Left ventricle myocardium inferior (tissue), 1 donor: Measurements from ENCODE around the gene TCEAL4. TPM values are rescaled to one million over a fixed set of nuclear protein-coding genes. Genes with fewer than 3 reads are reported as not detected.

ENCODE experiments used
- DNase-seq: peaks from one replicate; pipeline ENCODE4 v3.0.0-alpha.2; 2020
- H3K27ac ChIP-seq: fragments of 200-600 bp; replicated peaks from 2 replicates; pipeline ENCODE4 v1.8.0; 2021
- H3K27me3 ChIP-seq: fragments of 200-600 bp; 2 replicates; pipeline ENCODE4 v1.8.0; 2021; ENCODE audit warnings: low read depth
- H3K36me3 ChIP-seq: fragments of 200-600 bp; 2 replicates; pipeline ENCODE4 v1.8.0; 2021
- H3K4me1 ChIP-seq: fragments of 200-600 bp; 2 replicates; pipeline ENCODE4 v1.8.0; 2021
- H3K4me3 ChIP-seq: fragments of 200-600 bp; 2 replicates; pipeline ENCODE4 v1.8.0; 2021; ENCODE audit warnings: mild to moderate bottlenecking, moderate library complexity
- H3K9me3 ChIP-seq: fragments of 200-600 bp; replicated peaks from 2 replicates; pipeline ENCODE4 v1.8.0; 2021
- CTCF ChIP-seq: fragments of 200-600 bp; IDR thresholded peaks from 2 replicates; pipeline ENCODE4 v1.8.0; 2021; ENCODE audit warnings: antibody characterized with exemption, mild to moderate bottlenecking, borderline replicate concordance
- intact Hi-C: fragments of 100-400 bp; cut with micrococcal nuclease; formaldehyde crosslinking; loops from one replicate; pipeline ENCODE4 v1.11.0; 2022
- total RNA-seq: library from RNA; stranded (reverse); fragmentation: NEBNext Ultra II Directional; extraction: Animal tissue kit (Norgen Biotek cat#: 25700); gene quantifications from one replicate; pipeline ENCODE4 v1.2.1, GENCODE V29; 2021
- donor health status: DM: no; HTN: yes; CAD: no; lungs with severe emphysema.

Gene TCEAL4
- total RNA-seq, 1 donor from 2014 or later, result 60.4 TPM

- intact Hi-C loops, result no loop called here
- H3K9me3 ChIP-seq, result no peaks in the 10 kb centered on the region
Measured at GRCh38 chrX:103554687-103555424, 30.5 kb upstream of the TCEAL4 start.

GRCh38 chrX:103556963-103557612 lies 28.2 kb upstream of the TCEAL4 start:
- no peaks in the 10 kb centered on the region for H3K36me3 ChIP-seq
- DNase-seq, result no peak
- TF ChIP-seq CTCF, result no peak
- no peak overlapping the region for H3K27ac ChIP-seq
- no peaks in the 10 kb centered on the region for H3K4me1 ChIP-seq
- intact Hi-C loops, result no loop called here
- no peak overlapping the region for H3K4me3 ChIP-seq
- H3K9me3 ChIP-seq, result no peaks in the 10 kb centered on the region
- H3K27me3 ChIP-seq, result no peaks in the 10 kb centered on the region

More at GRCh38 chrX:103554687-103555424, 30.5 kb upstream of the TCEAL4 start:
- Histone ChIP-seq H3K27ac (no peak overlapping the region), H3K36me3 (no peaks in the 10 kb centered on the region), H3K4me3 (peak overlapping the region; percentile 56), H3K4me1 (no peaks in the 10 kb centered on the region), H3K27me3 (no peaks in the 10 kb centered on the region)
- no peak for TF ChIP-seq CTCF
- DNase-seq, result peak; percentile 17

- no peak for TF ChIP-seq CTCF
- Histone ChIP-seq H3K27me3 (no peaks in the 10 kb centered on the region), H3K4me1 (no peaks in the 10 kb centered on the region), H3K9me3 (no peaks in the 10 kb centered on the region), H3K4me3 (no peak overlapping the region), H3K27ac (no peak overlapping the region), H3K36me3 (no peaks in the 10 kb centered on the region)
- intact Hi-C loops, result no loop called here
- DNase-seq, result no peak
Measured at GRCh38 chrX:103560256-103560655, 25.1 kb upstream of the TCEAL4 start.

- no peaks in the 10 kb centered on the region for H3K9me3 ChIP-seq
- intact Hi-C loops, result no loop called here
- no peaks in the 10 kb centered on the region for H3K27me3 ChIP-seq
- TF ChIP-seq CTCF, result no peak
- H3K27ac ChIP-seq, result no peak overlapping the region
- H3K4me3 ChIP-seq, result no peak overlapping the region
- H3K4me1 ChIP-seq, result no peaks in the 10 kb centered on the region
- DNase-seq, result no peak
- H3K36me3 ChIP-seq, result no peaks in the 10 kb centered on the region
Measured at GRCh38 chrX:103562801-103563200, 22.5 kb upstream of the TCEAL4 start.

- Histone ChIP-seq H3K36me3 (no peaks in the 10 kb centered on the region), H3K4me3 (no peak overlapping the region), H3K27ac (no peak overlapping the region), H3K4me1 (no peaks in the 10 kb centered on the region), H3K27me3 (no peaks in the 10 kb centered on the region), H3K9me3 (no peaks in the 10 kb centered on the region)
- no peak for TF ChIP-seq CTCF
- no peak for DNase-seq
- intact Hi-C loops, result no loop called here
Measured at GRCh38 chrX:103565197-103565596, 20.1 kb upstream of the TCEAL4 start.
